ENCODE measurements around the gene ZNF791.
A peak's percentile ranks its signal among the peaks of the same experiment; 100 is the strongest.

DNA sequence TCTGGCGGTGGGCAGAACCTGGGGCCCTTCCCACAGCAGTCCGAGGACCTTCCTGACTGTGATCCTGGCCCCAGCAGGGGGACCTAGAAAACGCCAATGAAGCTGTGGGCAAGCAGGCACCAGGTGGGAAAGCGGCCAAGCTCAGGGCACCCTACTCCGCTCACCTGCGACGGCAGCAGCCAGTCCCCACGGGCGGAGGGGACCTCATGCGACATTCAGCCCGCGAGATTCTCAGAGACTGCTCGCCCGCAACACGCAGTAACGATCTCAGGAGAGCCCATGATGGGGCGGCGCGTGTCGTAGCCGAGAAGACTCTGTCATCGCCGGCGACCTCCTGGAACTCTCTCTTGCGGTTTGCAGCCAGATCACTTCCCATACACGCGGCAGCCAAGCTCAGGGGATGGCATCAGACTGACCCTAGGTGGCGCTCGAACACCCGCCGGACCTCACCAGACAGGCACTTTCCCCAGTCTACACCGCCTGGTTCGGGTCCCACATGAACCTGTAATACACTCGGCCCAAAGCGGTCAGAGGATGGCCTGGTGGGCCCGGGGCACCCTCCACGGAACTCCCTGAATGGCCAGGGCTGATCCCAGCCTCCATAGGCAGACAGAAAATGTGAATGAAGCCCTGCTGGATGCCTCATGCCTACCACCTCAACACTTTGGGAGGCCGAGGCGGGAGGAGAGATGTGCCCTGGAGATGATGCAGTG, 29.3 kb downstream of the ZNF791 start:
- TF ChIP-seq, protein P1, sequence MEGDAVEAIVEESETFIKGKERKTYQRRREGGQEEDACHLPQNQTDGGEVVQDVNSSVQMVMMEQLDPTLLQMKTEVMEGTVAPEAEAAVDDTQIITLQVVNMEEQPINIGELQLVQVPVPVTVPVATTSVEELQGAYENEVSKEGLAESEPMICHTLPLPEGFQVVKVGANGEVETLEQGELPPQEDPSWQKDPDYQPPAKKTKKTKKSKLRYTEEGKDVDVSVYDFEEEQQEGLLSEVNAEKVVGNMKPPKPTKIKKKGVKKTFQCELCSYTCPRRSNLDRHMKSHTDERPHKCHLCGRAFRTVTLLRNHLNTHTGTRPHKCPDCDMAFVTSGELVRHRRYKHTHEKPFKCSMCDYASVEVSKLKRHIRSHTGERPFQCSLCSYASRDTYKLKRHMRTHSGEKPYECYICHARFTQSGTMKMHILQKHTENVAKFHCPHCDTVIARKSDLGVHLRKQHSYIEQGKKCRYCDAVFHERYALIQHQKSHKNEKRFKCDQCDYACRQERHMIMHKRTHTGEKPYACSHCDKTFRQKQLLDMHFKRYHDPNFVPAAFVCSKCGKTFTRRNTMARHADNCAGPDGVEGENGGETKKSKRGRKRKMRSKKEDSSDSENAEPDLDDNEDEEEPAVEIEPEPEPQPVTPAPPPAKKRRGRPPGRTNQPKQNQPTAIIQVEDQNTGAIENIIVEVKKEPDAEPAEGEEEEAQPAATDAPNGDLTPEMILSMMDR (conservative IDR thresholded peaks at IDR 0.05; ENCODE audit: low read depth, low read length), result peak; percentile 83
- TF ChIP-seq EZH2 (IDR thresholded peaks at IDR 0.05; ENCODE audit: low read length, unreplicated experiment) (no peak), EZH2phosphoT487 (IDR thresholded peaks at IDR 0.05; ENCODE audit: borderline replicate concordance, low read length) (no peak)

All from PC-3 (cell line).